SK-MEL-5 (cell line): ENCODE results near the gene MLPH. TPM values are rescaled to one million over a fixed set of nuclear protein-coding genes. Genes with fewer than 3 reads are reported as not detected.

Experiments used
- DNase-seq: peaks from one replicate; pipeline ENCODE4 v3.0.0-alpha.2; 2016; ENCODE audit warnings: low read depth, low spot score
- in situ Hi-C: cut with HindIII; loops from 2 replicates; pipeline ENCODE4 v1.10.0; 2016; ENCODE audit warnings: low sequenced_read_pairs, high pct_unique_total_duplicates, low pct_unique_long_range_greater_than_20kb
- total RNA-seq: library from RNA; depleted of rRNA; stranded (reverse); fragments of >200 nt; shearing (Covaris generic); gene quantifications from 2 replicates; pipeline ENCODE4 v1.2.3, GENCODE V29; 2014

The MLPH gene
- total RNA-seq, 1 experiment from 2014 or later, result 92.8 TPM

DNA sequence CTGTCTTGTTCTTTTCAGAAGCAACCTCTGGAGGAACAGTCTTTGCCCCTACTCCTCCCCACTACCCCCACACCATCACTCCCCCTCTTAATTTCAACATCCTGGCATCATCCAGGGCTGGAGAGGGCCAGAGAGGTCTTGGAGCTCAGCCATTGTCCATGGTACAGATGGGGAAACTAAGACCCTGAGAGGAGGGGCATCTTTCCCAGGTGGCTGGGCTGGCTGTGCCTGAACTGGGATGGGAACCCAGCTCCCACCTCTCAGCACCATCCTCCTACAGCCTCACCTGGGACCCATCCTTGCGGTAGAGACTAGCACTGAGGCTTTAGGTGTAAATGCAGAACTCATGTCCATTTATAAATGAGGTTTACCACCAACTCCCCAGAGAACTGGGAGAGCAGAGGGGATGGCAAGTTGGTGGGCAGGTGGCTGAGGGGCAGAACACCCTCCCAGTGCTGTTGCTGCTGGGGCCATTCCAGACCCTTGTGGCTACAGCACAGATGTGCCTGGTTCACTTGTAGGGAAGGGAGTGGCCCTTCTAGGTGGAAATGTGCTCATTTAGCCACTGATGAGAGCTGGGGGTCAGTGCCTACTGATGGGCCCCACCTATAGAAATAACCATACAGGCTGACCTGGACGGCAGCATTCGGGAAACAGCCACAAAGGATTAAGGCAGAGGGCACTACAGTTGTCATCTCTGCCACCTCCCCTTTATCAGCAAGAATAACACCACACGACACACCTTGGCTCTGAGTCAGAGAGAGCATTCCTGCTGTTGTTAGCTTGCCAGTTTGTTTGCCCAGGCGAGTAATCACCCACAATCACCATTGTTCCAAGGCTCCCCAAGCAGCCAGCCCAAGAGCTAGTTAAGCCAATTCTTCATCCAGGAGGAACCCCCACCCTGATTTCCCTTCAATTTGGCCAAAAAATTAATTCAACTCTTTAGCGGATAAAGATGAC lies 2.1 kb downstream of the MLPH start:
- in situ Hi-C loops, result no loop called here
- DNase-seq, result no peak

DNA sequence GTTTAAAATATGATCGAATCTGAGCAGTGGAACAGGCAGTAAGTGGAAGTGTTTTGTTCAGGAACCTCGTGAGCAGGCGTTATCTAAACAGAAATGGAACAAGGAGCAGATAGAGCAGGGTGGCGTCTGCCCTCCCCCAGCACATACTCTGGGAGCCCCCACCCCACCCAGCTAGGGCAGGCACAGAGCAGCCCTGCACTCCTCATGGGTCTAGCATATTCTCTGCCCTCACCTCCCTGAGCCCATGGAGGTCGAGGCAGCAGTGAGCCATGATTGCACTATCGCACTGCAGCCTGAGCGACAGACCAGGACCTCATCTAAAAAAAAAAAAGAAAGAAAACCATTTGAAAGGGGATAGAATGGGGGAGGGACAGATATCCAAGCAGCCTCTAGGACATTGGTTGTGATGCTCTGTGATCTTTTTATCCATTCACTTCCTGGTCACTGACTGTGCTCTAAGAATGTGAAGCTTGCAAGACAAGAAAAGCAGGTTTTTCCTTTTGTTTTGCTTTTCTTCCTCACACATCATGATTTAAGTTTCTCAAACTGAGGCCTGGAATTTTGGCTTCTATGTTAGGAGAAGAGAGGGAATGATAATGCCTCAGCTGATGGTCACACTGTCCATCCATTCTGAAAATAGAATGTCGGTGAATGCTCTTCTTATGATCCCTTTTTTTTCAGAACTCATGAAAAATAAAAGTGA lies 3.1 kb downstream of the MLPH start:
- DNase-seq, result peak; percentile 64
- in situ Hi-C loops, result no loop called here

DNA sequence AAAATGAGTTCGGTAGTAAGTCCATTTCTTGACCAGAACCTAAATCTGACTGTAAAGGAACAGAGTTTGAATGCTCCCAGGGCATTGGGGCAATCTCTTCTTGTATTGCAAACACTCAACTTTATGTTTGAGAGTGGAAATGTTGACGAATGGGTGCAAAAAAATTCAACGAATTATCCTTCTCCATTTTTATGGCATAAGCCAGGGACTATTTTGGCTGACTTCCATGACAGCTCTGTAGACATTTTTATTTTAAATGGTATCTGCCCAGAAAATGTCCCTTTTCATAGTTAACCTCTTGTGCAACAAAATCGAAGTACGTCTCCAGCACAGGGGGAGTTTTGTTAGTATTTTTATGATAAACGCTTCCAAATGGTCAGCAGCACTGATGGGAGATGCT lies 3.7 kb downstream of the MLPH start:
- in situ Hi-C loops, result no loop called here
- no peak for DNase-seq

DNA sequence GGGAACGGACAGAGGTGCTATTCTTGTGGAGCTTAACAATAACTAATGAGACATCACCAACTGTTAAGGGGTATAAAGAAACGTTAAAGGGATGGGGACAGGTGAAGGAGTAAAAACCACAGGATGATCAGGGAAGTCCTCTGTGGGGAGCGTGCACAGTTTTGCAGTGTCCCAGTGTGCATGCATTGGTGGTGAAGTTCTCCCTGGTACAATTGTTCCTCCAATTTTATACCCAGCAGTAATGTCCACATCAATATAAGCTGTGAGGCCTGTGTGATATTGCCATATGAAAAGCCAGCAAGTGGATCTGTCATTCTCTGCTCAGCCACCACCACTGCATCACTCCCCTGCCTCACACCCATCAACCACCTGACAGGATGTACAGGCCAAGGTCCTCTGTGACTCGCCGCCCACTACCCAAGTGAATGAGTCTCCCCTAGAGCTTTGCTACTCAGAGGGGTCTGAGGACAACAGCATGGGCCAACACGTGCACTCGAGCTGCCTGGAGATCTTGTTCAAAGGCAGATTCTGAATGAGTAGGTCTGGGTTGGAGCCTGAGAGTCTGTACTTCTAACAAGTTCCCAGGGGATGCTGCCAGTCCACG lies 4.6 kb downstream of the MLPH start:
- no peak for DNase-seq
- in situ Hi-C loops, result no loop called here

DNA sequence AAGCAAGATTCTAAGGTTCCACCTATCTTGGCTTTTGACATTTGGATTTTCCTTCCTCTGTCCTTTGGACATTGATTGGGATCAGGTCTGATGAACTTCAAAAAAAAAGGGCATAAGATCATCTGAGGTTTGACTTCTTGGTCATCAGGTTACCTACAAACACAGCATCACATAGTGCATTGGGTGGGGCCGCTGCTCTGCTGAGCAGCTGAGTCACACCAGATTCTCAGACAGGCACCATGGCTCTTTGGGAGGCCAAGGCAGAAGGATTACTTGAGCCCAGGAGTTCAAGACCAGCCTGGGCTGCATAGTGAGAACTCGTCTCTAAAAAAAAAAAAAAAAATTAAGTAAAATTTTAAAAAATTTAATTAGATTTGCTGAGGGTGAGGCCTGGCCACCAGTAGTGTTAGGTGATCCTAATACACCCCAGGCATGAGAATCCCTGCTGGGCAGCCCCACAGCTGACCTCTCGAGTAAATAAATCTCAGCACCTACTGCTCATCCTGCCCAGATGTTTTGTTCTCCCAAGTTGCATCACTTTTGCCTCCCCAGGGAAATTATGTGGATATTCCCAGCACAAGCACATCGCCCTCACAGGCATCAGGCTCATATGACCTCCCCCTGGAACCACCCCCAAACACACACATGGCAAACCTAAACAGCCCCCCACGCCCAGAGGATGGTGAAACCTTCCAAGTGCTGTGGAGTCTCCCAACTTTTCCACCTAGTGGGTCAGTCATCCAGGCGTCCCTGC lies 5.3 kb downstream of the MLPH start:
- in situ Hi-C loops, result no loop called here
- no peak for DNase-seq

DNA sequence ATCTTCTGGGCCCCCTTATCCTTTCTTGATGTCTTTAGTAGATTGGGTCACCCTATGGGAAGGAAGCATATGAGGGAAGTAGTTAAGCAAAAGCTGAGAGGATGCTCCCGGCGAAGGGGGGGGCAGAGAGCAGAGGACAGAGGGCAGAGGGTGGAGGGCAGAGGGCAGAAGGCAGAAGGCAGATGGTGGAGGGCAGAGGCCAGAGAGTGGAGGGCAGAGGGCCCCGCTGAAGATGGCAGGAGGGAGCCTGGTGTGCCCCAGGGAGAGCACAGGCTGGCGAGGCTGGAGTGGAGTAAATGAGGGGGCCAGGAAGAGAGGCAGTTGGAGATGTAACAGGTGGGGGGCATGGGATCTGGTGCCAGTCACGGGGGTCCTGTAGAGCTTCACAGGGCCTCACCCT lies 7.0 kb downstream of the MLPH start:
- no peak for DNase-seq
- in situ Hi-C loops, result no loop called here

DNA sequence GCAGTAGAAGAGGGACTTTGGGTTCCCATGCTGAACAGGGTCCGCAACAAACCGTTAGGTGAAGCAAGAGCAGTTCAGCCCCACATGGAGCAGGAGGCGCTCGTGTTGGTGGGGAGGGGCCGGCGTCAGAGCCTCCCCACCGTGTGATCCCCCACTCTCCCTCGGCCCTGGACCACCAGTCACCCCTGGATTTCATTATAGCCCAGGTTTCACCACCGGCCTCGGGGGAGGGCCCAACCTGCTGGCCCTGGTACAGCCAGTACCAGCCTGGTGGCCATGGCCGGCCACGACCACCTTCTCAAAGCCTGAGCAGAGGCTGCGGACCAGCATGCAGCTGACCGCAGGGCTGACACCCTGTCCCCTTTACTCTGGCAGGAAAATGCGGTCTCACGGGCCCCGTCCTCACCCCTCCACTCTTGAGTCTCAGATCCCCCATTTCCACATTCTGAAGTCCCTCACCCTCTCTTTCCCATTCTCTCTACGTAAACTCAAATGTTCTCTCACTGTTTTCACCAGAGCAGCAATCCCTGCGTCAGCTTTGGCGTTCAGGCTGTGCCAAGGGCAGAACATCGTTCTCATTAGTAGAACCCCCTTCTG lies 8.6 kb downstream of the MLPH start:
- in situ Hi-C loops, result no loop called here
- no peak for DNase-seq

DNA sequence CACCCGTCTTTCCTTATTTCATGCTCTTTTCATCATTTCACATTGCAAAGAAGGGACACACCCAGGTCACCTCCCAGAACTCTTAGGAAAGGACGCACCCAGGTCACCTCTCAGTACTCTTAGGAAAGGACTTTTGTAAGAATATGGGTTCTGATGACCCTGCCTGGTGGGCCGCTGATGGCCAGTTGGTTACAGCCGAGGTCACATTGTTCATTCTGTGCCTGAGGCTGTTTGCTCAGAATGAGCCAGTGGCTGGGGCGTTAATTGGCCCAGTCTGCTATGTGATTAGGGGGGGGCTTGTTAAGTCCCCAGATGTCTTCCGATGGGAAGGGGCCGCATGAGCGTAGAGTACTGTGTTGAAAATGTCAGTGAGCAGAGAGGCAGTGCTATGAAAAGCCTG lies 9.4 kb downstream of the MLPH start:
- in situ Hi-C loops, result no loop called here

DNA sequence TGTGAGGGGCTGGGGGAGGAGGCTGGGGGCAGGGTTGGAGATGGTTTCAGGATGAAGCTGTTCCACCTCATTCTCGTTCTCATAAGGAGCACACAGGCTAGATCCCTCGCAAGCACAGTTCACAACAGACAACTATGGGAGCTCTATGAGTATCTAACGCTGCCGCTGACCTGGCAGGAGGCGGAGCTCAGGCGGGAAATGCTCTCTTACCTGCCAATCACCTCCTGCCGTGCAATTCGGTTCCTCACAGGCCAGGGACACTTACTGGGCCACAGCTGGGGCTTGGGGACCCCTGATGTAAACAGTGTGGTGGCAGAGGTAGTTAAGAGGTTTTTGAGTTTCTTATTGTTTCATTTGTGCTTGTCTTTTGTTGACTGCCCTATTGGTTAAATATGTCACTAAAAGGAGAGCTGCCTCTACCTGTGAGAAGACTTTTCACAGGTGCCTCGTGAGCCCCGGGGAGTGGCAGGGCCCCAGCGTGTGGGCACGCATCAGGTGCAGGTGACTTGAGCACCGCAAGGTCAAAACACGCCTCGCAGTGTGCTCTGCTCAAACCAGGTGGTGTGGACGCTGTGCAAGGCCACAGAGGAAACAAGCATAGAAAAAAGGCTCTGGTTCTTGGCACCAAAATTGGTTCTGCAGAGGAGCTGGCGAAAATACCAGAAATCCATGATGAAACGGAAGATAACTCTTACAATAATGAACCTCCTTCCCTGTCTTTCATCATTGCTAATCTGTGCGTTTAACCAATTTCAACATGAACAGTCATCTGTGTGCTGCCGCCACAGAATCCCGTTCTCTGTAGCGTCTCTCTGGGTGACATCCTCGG lies 10.2 kb downstream of the MLPH start:
- in situ Hi-C loops, result no loop called here
- no peak for DNase-seq

More for the DNA sequence above, 9.4 kb downstream of the MLPH start:
- DNase-seq, result no peak

DNA sequence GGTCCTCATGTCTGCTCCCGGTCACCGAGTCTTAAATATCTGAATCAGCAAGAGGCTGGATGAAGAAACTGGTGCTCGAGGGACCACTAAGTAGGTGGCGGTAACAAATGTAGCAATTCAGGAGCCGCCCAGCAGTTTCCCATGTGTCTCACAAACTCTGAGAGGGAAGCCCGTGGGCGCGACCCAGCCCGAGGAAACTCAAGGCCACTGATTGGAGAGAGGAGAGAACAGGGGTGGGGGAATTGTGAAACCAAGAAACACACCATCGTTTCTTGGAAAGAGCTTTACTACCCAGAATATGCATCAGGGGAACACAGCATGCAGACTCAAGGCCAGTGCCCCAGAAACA lies 10.8 kb downstream of the MLPH start:
- no peak for DNase-seq
- in situ Hi-C loops, result no loop called here

DNA sequence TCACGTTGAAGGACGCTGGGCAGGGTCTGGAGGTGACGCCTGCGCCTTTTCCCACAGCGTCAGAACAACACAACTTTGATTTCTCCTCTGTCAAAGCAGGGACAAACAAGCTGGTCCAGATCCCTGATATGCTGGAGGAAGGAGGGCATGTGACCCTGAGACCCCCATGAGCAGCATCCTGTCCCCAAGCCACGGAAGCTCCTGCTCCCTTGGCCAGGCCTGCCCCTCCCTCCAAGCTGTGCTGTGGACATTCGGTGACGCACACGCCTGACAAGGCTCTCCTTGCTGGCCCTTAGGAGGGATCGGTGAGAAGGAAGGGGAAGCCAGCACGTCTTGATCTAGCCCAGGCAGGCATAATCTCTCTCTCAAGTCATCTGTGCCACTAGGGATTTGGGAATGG lies 11.3 kb downstream of the MLPH start:
- in situ Hi-C loops, result no loop called here
- DNase-seq, result no peak

DNA sequence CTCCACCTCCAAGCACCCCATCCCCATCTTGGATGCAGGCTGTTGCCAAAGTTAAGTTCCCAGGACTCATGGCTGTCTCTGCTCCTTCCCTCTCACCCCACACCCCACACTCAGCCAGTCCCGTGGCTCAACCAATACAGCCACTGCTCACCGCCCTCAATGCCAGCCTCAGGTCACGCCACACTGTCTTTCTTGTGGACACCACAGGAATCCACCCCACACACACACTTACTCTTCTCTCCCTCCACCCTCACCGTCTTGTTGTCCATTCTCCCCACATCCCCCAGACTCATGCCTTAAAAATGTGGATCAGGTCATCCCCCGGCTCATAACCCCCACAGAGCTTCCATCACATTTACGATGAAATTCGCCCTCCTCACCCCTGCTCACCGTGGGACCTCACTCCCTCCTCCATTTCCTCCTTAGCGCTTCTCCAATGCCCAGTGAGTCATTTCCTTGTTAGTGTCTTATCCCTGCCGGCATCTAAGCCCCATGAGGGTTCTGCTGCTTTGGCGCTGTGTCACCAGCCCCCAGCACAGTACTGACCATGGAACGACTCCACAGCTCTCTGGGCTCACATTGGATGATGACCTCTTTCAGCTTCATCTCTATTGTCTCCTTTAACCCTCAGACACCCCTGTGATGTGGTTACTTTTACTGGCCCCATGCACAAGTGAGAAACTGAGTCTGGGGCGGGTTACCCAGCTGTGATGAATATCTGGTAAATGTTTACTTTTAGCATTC lies 13.8 kb downstream of the MLPH start:
- in situ Hi-C loops, result no loop called here
- DNase-seq, result peak; percentile 28

DNA sequence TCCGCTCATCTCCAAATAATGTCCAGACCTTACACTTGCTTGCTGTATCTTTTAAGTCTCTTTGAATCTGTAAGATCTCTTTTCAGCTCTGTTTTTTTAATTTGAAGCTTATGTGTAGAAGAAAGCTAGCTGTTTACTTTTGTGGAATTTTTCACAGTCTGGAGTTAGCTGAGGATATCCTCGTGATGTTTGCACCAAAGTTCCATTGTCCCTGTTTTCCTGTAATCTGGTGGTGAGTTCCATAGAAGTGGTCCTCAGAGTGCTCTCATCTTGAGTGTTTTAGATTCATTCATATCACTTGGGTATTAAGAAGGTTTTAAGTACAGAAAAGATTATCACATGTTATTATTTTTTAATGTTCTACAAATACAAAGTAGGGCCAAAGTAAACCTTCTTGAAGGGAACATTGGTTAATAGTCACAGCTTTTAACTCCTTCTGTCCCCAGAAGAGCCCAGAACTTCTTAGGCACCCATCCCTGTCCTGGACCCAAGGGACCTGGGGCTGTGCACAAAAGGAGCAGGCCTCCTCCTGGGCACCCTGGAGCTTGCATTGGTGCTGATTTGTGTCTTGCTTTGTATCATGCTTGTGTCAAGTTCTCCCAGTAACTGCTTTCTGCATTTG lies 15.0 kb downstream of the MLPH start:
- DNase-seq, result no peak
- in situ Hi-C loops, result no loop called here

DNA sequence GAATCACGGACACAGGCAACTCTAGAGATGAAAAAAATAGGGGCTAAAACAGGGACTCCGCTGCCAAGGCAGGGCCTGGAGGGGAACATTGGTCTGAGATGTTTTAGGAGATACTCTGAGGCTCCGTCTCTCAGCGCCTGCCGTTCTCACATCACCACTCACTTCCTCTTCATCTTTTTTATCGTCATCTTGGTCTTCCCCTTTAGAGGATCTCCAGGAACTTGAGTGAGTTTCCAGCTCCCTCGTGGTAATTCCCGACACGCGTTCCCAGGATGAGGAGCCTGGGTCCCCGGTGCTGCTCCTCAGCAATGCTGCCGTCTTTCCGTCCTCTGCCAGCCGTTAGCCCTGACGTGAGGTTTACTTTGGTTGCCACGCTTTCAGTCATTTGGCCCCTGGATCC lies 16.1 kb downstream of the MLPH start:
- in situ Hi-C loops, result no loop called here

DNA sequence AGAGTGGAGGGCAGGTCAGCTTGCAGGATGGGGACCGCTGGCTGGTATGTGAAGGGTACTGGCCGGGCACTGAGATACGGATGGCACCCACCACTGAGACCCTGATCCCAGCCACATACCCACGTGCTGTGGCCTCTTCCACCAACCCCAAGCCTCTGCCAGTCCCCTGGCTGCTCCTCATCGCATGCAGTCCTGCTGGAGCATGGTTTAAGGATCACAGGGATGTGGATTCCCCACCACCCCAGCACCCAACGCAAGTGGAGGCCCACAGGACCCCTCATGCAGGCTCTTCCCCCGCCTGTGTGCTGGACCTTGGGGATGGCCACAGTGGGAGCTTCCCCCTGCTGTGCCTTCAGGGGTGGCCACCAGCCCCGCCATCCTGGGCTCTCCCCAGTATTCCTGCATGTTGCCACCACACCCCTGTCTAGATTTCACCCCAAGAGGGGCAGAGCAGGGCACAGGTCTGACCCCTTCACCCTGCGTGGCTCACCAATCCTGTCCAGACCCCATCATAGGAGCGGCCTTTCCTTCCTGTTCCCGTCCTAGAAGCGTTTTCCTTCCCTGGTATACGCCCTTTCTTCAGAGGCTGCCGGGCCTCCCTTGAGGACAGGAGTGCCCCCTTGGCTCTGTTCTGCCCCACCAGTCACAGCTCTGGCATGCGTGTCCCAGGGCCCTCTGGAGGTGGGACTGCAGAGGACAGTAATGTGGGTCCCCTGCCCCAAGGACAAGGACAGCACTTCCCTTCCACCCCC lies 18.3 kb downstream of the MLPH start:
- no peak for DNase-seq
- in situ Hi-C loops, result no loop called here

More for the DNA sequence above, 16.1 kb downstream of the MLPH start:
- no peak for DNase-seq
